NCI-H128 (cell line): Measurements from ENCODE around the gene SLC27A5.
"Not testable (repeated sequence)": the region's sequence is repeated elsewhere in the genome, so short reads cannot be mapped to it uniquely, and the experiment has no call there.

ENCODE experiments used
- DNase-seq: peaks from one replicate; lab custom pipeline; 2025; ENCODE audit not compliant: unreplicated experiment; lab: John Stamatoyannopoulos, UW

Gene SLC27A5

DNA sequence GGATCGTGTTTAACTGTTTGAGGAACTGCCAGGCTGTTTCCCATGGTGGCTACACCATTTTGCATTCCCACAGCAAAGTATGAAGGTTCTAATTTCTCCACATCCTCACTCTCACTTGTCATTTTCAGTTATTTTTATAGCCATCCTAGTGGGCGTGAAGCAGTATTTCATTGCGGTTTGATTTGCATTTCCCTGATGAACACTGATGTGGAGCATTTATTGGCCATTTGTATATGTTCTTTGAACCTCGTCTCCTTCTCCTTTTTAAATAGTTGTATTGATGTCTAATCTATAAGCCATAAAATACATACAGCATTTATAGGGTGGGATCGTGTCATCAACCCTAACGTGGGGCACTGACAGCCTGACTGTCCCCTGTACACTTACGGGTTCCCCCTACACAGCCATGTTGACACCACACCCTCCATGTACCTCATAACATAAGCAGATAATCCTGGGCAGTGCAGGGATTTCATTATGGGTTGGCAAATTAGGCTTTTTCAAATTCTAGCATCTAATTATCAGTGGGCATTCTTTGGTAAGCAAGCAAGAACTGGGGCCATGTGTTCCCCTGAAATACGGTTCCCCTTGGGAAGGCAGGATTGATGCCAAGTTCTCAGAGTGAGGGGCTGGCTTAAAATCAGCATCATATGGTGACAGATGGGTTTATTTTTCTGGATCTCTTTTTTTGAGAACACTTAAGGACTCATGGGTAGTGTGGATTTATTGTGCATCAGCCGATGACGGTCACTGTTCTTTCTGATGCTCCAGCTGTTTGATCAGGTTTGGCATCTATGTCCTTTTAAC lies 19.4 kb upstream of the SLC27A5 start:
- no peak for DNase-seq

DNA sequence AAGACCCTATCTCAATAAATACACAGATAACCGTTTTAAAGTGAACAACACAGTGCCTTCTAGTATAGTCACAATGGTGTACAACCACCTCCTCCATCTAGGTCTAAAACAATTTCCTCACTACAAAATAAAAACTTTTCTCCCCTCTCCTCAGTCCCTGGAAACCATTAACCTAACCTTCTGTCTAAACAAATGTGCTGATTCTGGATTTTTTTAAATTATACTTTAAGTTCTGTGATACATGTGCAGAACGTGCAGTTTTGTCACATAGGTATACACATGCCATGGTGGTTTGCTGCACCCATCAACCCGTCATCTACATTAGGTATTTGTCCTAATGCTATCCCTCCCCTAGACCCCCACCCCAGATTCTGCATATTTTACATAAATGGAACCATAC lies 17.6 kb upstream of the SLC27A5 start:
- no peak for DNase-seq

DNA sequence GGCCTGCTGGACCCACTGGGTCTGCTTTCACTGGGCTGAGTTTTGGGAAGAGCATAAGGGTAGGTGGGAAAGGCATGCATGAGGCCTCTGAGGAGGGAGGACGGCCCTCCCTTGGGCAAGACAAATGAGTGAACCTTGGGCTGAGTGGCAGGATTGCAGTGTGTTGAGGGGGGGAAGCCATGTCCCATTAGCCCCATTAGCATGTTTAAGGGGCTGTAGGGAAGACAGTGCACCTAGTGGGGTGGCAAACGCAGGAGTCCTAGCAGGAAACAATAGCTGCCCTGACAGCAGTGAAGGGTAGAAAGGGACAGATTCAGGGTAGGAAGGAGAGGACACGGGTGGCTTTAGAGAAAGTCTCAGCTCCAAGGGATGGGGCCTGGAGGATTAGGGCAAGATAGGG lies 10.9 kb upstream of the SLC27A5 start:
- no peak for DNase-seq

DNA sequence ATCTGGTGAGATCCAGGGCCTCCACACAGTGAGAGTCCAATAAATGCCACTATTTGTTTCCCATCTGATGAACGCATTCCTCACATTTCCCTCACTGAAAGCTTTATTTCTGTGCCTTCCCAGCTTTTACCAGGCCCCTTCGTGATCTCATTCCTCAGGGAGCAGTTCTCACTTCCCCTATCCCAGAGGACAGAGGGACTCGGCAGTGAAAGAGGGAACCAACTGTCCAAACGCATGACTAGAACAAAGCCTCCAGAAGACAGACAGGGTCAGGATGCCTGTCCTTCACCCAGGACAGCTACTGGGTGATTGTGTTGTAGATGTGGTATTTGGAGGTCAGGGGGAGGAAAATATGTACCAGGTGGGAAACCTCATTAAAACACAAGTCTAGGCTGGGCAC lies 9.9 kb upstream of the SLC27A5 start:
- DNase-seq: no peak

DNA sequence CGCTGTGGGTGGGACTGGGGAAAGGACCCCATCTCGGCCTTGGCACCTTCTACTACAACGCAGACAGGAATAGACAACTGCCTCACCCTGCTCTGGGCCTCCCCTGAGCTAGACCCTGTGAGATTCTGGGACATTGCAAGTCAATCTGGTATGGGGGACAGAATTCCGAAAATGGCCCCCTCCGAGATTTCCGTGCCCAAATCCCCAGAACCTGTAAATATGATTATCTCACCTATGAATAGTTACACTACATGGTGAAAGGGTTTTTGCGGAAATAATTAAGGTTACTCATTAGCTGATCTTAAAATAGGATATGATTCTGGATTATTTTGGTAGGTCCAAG lies 8.4 kb upstream of the SLC27A5 start:
- DNase-seq: no peak

DNA sequence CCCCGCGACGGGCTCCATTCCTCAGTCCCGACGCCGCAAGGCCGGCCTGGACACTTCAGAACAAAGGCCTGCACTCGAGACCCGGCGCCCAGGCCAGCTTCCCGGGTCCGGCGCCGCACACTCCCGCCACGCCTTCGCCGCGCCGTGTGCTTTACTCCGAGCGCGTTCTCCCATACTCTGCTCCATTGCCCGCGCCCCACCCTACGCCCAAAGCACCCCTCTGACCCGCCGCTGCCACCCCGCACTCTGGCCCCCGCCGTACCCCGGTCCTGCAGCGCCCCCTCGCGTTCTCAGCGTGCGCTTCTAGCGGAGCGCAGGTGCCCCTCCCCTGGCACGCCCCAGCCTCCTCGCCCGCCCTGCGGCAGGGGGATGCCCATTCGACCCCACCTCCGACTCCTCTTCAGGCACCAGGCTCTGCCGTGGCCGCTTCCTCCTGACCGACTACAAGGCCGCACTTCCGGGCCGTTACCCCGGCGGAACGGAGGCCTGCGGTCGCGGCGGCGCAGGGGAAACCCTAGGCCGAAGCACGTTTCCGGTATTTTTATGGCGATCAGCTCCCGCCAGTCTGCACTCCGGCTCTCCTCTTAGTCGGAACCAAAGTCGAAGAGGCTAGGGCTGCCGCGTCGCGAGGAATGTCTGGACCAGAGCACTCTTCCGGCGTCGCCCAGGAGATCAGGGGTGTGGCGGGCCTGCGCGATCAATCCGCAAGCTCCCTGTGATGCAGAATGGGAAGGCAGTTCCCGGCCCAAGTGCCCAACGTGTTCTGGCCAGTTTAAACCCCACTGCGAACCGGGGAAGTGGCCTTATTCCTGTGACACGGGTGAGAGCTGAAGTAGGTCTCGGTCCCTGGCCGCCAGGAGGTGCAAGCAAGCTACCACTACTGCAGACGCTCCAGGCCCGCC lies 7.8 kb upstream of the SLC27A5 start, which contains the start of gene ZBTB45:
ZBTB45 (minus strand) TSS at position 456 of the 902 bp plus-strand sequence. CDS start 2,137 bp downstream, outside the sequence.
- peak; percentile 90 for DNase-seq

DNA sequence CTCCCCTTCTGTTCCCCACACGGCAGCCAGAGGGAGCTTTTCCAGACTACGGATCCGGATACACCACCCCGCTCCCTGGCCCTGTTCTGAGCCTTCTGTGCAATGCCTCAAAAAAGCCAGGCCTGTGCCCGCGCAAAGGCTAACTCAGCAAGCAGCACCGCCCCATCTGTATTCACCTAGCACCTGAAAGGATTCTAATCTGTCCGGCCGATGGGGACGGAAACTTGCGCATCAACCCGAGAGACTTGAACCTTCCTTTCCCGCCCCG lies 7.2 kb upstream of the SLC27A5 start:
- no peak for DNase-seq

DNA sequence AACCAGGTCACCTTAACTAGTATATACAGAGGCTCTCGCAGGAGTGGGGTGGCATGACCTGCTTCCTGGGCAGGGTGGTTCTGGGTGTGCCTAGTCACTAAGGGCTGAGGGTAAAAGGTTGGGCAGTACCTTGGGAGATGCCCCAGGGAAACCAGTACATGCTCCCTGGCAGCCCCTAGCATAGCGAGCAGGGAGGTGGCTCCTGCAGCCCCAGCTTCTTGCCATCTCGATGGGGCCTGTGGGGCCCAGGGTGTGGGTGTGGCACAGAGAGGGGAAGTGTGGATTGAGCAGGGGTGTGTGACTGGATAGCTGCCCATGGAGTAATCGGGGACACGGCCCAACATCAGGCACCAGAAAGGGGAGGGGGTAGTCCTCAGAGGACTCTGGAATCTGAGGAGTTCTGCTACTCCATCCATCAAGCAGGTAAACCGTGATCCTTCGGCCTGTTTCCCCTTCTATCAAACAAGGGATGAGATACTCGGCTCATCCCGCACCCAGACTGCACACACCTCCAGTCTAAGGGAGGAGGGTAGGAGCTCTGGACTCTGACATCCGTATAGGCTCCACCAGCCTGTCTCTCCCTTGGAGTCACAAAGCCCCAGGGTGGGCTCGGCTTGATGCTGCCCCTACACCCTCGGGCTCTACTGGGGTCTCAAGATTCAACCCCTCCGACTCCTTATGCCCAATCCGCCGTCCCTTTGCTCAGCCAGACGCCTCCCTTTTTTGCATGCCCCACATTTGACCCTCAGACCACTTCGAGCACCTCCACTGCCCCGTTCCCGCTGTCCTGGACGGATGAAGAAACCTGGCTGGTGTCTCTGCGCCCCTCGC lies 6.7 kb upstream of the SLC27A5 start:
- no peak for DNase-seq

DNA sequence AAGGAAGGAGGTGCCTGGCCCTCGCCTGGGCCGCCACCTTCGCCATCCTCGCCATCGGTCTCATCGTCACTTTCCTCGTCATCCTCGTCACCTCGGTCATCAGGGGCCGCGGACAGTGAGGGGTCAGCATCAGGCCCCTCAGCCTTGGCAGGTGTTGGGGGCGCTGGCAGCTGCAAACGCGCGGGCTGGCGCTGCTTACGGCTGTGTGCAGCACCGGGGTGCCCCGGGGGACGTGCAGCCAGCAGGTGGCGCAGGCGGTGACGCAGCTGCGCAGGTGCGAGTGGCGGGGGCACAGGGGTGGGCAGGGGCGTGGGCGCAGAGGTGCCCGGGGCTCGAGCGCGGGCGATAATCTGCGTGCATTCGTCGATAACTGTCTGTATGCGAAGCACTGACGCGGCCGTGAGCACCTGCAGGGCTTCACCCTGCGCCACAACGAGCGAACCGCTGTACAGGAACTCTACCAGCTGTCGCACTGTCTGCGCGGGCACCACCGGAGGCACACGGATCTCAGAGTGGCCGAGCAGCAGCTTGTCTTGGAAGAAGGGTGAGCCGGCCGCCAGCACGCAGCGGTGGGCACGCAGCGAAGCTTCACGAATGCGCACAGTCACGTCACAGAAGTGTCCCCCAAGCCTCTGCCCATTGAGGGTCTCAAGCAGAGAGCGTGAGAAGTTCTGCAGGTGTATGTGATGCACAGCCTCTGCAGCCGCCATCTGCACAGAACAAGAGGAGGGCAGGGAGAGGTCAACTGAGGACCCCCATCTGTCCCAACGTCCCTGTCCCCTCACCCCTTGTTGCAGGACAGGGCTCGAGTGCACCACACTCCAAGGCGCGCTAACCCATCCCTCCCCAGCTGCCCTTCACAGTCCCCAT lies 5.4 kb upstream of the SLC27A5 start:
- DNase-seq: no peak

DNA sequence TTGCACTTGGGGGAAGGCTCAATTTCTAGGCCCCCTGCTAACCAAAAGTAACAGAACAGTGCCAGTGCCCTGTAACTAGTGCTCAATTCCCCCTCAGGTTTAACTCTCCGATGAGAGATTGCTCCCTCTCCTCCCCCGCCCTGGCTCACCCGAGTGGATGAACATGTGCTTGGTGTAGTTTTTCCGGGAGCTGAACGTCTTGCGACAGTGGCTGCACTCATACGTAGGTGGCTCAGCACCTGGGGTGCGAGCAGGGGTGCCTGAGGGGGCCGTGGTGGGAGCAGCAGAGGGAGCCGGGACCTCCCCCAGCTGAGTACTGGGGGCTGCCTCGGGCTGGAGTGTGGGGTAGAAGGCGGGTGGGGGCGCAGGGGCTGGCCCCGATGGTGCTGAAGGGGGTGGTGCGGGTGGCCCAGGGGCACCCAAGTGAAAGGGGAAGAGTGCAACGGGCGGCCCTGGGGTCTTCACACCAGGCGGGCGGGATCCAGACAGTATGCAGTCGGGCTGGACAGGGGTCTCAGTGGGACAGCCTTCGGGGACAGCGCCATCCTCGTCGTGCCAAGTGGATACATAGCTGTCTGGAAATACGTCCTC lies 4.5 kb upstream of the SLC27A5 start:
- no peak for DNase-seq

DNA sequence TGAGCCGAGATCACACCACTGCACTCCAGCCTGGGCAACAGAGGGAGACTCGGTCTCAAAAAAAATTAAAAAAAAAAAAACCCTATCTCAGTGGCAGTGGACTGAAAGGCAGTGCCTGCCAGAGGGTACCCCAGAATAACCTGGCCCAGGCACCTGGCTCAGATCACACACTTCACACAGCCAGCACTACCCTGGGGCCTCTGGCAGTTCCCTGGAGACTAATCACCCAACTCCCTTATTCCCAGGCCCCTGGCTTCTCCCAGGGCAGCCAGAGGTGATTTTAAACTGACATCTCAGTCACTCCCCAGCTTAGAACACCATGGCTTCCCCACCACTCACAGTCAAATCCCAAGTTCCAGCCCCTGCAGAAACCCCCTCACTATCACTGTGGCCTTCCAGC lies 3.5 kb upstream of the SLC27A5 start:
- DNase-seq: no peak

DNA sequence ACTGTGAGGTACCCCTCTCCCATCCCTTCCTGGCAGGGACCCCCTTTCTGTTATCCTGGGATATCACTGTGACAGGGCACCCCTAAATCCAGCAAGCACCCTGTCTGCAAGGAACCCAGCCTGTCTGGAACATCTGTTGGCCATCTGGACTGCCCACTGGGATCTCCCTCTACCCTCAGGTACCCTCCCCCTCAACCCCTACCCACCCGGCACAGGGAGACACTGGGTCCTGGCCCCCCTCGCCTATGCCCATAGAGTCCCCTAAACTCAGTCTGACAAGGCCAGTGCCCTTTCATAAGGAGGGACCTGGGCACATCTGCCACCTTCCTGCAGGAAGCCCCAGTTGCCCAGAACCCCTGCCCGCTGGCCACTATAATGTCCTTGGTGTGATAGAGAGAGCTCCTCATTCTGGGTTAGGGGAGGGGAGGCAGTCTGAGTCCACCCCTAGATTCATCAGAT lies 2.8 kb upstream of the SLC27A5 start:
- DNase-seq: no peak

DNA sequence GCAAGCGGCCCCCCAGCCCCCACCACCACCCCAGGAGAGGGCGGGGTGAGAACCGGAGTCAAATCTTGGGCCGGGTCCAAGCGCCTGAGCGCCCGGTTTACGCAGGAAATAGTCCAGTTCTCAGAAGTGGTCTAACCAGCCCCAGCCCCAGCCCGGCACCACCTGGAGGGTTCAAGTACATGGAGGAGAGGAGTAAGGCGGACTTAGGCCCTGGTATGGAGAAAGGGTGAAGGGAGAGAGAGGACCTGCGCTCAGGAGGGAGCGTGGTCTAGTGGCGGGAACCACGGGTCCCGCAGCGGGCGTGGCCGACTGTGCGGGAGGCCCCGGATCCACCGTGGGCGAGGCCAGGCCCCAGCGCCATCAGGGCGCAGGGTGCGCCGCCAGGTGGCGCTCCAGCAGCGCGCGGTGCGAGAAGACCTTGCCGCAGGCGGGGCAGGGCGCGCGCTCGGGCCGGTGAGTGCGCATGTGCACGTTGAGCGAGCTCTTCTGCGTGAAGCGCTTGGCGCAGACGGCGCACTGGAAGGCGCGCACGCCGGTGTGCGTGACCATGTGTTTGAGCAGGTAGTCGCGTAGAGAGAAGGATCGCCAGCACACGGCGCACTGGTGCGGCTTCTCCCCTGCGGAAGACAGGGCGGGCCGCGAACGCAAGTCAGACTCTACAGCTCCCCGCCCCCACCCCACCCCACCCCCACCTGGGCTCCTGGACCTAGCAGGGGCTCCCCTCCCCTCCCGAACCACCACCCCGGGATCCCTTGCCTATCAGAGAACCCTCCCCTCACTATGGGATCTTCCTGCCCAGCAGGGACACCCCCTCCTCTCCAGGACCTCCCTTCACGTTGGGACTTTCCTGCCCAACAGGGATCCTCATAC lies 2.1 kb upstream of the SLC27A5 start:
- DNase-seq: peak; percentile 79

DNA sequence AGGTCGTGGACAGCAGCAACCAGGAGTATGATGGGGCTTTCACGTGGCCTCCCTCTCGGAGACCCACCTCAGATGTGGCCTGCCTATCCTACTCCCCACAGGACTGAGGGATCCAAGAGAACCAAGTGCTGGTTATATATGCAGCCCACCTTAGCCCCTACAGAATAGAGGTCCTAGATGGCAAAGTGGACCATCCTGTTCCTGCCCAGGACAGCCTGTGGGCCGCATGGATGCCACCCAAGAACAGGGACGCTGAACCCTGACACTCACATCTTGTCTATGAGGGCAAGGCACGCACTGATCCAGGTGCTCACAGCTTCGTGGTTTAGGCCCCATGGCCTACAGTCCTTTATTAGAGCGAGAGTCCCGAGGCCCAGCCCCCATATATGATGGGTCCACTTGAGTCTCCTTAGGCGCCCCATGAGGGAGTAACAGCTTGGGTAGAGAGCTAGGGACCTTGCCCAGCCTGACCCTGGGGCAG lies 1.5 kb upstream of the SLC27A5 start:
- DNase-seq: no peak

DNA sequence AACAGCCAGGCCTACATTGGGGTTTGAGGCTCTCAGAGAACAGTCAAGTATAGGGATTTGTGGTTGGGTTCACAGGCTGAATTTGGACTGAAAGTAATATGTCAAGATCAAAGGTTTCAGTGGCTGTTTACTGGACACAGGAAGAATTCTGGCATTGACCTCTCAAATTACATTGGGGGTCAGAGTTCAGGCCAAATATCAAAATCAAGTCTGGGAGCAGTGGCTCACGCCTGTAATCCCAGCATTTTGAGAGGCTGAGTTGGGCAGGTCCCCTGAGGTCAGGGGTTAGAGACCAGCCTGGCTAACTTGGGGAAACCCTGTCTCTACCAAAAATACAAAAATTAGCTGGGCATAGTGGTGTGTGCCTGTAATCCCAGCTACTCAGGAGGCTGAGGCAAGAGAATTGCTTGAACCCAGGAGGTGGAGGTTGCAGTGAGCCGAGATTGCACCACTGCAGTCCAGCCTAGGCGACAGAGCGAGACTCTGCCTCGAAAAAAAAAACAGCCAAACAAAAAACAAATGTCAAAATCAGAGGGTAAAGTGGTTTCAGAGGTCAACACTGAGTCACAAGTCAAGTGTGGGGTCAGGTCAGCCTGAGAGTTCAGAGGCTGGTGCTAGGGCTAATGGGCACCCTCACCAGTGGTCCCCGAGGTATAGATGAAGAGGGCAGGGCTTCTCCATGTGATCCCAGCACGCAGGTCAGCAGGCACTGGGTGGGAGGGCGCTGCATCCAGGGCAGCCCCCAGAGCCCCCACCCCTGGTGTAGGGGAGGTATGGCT lies 1.5 kb downstream of the SLC27A5 start:
- DNase-seq: no peak

DNA sequence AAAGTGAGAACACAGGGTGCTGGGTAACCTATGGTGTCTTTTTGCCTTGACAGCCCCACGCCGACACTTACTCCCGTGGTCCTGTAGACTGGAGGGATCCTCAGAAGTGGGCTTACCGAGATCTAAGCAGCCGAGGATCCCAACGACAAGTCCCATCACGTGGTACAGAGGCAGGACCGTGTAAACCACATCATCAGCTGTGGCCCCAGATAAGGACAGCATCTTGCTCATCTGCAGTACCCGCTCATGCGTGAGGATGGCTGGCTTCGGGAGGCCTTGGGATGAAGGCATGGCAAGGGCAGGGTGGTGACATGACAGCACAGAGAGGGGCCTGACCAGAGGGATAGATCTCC lies 2.1 kb downstream of the SLC27A5 start:
- DNase-seq: no peak

DNA sequence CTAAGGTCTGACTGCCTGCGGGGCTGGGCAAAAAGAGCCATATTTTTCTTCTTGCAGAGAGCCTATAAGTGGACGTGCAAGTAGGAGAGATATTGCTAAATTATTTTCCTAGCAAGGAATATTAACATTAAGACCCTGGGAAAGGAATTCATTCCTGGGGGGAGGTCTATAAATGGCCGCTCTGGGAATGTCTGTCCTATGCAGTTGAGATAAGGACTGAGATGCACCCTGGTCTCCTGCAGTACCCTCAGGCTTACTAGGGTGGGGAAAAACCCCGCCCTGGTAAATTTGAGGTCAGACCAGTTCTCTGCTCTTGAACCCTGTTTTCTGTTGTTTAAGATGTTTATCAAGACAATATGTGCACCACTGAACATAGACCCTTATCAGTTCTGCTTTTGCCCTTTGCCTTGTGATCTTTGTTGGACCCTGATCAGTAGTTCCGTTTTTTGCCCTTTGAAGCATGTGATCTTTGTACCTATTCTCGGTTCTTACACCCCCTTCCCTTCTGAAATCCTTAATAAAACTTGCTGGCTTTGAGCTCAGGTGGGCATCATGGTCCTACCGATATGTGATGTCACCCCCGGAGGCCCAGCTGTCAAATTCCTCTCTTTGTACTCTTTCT lies 4.1 kb downstream of the SLC27A5 start:
- not testable (repeated sequence) for DNase-seq

DNA sequence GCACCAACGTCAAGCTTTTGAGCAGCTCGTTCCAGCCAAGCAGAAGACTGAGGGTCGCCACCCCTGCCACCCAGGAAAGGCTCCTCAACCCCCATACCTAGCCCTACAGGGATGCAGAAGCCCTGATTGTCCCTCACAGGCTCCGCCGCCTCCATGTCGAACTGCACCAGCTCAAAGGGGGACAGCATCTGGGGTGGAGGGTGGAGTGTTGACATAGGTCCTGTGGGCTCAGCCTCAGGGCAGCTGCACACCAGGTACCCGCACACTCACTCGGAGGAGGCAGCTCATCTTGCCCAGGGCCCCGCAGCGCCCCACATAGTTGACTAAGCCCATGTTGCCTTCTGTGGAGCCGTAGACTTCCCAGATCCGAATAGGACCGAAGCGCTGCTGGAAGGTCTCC lies 11.6 kb downstream of the SLC27A5 start:
- no peak for DNase-seq
